Activated CD8-positive, alpha-beta memory T cell treated with anti-CD3 and anti-CD28 coated beads, Interleukin-2, amount 10 ng/mL, durations not matched to agents 7 days and 5 days (primary cell): Measurements from ENCODE around the gene ADGRD1. TPM values are rescaled to one million over a fixed set of nuclear protein-coding genes. Genes with fewer than 3 reads are reported as not detected.
A peak's percentile ranks its signal among the peaks of the same experiment; 100 is the strongest.

Source experiments
- ATAC-seq: fragments of 150-1000 bp; cut with Tn5 transposase; one replicate; pipeline ENCODE4 v1.10.0; 2021; ENCODE audit warnings: moderate library complexity
- CTCF ChIA-PET: fragments of 350-600 bp; sonication (Branson Sonifier 250); formaldehyde crosslinking; loops from one replicate; lab custom pipeline; 2021; ENCODE audit warnings: antibody characterized with exemption; lab: Charles Lee
- DNase-seq: peaks from one replicate; pipeline ENCODE4 v3.0.0-alpha.2; 2020
- H3K27ac Mint-ChIP-seq: one replicate; pipeline ENCODE4 v1.8.0; 2021; ENCODE audit warnings: mild to moderate bottlenecking, mixed read lengths
- H3K27me3 Mint-ChIP-seq: one replicate; pipeline ENCODE4 v1.8.0; 2021; ENCODE audit warnings: mixed read lengths
- H3K36me3 Mint-ChIP-seq: one replicate; pipeline ENCODE4 v1.8.0; 2021; ENCODE audit warnings: mild to moderate bottlenecking, mixed read lengths
- H3K4me1 Mint-ChIP-seq: one replicate; pipeline ENCODE4 v1.8.0; 2021; ENCODE audit warnings: mixed read lengths
- H3K4me3 Mint-ChIP-seq: one replicate; pipeline ENCODE4 v1.8.0; 2021; ENCODE audit warnings: mild to moderate bottlenecking, moderate library complexity, mixed read lengths
- H3K9me3 Mint-ChIP-seq: one replicate; pipeline ENCODE4 v1.8.0; 2022; ENCODE audit warnings: low read depth, mixed read lengths
- total RNA-seq, 2 experiments: library from RNA; stranded (reverse); gene quantifications; one replicate each; pipeline ENCODE4 v1.2.3, GENCODE V29; 2021

Gene ADGRD1
- total RNA-seq, 2 experiments from 2014 or later, result 0.23 to 2.2 TPM

- Mint-ChIP-seq H3K36me3 (no peaks in the 10 kb centered on the region), H3K9me3 (no peaks in the 10 kb centered on the region), H3K4me1 (peaks cover 29% of the 10 kb centered on the region), H3K27me3 (no peaks in the 10 kb centered on the region), H3K4me3 (peak overlapping the region; percentile 0), H3K27ac (peak overlapping the region; percentile 40)
- CTCF ChIA-PET, result interaction anchor here (1.2 to 2.4 kb wide), 2 partner anchors 13 to 266 kb away, joined by 3 to 16 read pairs; no protein-coding TSS in a partner anchor
- DNase-seq, result no peak
- no peak for ATAC-seq
Measured at GRCh38 chr12:131091976-131092691, 138.4 kb downstream of the ADGRD1 start.

DNA sequence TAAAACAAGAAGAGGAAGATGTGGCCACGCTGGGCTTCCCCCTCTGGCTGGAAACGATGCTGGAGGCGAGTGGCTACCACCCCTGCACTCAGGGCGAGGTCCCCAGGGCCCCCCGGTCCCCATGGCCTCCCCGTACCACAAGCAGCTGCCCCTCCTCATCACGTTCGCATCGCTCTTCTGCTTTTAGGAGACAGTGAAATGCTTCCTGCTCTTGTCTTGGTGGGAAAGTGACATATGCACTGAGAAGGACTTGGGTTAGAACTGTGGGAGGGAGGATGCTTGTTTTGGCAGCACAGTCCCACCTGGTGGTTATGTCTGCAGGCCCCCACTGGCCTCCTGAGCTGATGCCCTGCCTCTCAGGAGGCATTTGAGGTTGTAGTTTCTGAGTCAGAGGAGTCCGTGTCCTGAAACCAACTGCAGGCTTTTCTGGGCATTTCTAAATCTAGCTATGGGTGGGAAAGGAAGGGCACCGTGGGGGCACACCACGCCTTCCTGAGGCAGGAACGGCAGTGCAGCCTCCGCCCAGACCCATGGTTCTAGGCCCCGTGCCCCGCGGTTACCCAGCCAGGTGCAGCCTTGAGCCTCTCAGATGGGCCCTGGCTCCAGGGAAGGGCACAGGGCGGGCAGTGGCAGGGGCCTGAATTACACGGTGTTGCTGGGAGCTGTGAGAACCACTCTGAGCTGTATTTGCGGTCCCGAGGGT, 139.3 kb downstream of the ADGRD1 start:
- no peaks in the 10 kb centered on the region for H3K36me3 Mint-ChIP-seq
- ATAC-seq (peak; percentile 68), DNase-seq (peak; percentile 75)
- H3K4me1 Mint-ChIP-seq, result peaks cover 29% of the 10 kb centered on the region
- H3K27ac Mint-ChIP-seq, result peak overlapping the region; percentile 41
- CTCF ChIA-PET, result interaction anchor here (0.9 to 2.4 kb wide), 6 partner anchors 12 to 332 kb away, joined by 3 to 16 read pairs (median 3); no protein-coding TSS in a partner anchor
- no peak overlapping the region for H3K4me3 Mint-ChIP-seq
- no peaks in the 10 kb centered on the region for H3K9me3 Mint-ChIP-seq
- no peaks in the 10 kb centered on the region for H3K27me3 Mint-ChIP-seq

- Mint-ChIP-seq H3K4me1 (peaks cover 29% of the 10 kb centered on the region), H3K27ac (no peak overlapping the region), H3K4me3 (no peak overlapping the region), H3K36me3 (no peaks in the 10 kb centered on the region), H3K9me3 (no peaks in the 10 kb centered on the region), H3K27me3 (no peaks in the 10 kb centered on the region)
- CTCF ChIA-PET, result interaction anchor here (0.9 to 2.4 kb wide), 6 partner anchors 11 to 333 kb away, joined by 3 to 16 read pairs (median 3); no protein-coding TSS in a partner anchor
- ATAC-seq, result no peak
- no peak for DNase-seq
Measured at GRCh38 chr12:131093604-131093955, 139.9 kb downstream of the ADGRD1 start.

- CTCF ChIA-PET, result interaction anchor here (1.0 to 2.4 kb wide), 6 partner anchors 11 to 333 kb away, joined by 3 to 16 read pairs (median 4); no protein-coding TSS in a partner anchor
- peaks cover 29% of the 10 kb centered on the region for H3K4me1 Mint-ChIP-seq
- no peak overlapping the region for H3K27ac Mint-ChIP-seq
- no peaks in the 10 kb centered on the region for H3K9me3 Mint-ChIP-seq
- DNase-seq, result no peak
- no peaks in the 10 kb centered on the region for H3K27me3 Mint-ChIP-seq
- H3K4me3 Mint-ChIP-seq, result no peak overlapping the region
- no peak for ATAC-seq
- no peaks in the 10 kb centered on the region for H3K36me3 Mint-ChIP-seq
Measured at GRCh38 chr12:131093971-131094830, 140.5 kb downstream of the ADGRD1 start.

DNA sequence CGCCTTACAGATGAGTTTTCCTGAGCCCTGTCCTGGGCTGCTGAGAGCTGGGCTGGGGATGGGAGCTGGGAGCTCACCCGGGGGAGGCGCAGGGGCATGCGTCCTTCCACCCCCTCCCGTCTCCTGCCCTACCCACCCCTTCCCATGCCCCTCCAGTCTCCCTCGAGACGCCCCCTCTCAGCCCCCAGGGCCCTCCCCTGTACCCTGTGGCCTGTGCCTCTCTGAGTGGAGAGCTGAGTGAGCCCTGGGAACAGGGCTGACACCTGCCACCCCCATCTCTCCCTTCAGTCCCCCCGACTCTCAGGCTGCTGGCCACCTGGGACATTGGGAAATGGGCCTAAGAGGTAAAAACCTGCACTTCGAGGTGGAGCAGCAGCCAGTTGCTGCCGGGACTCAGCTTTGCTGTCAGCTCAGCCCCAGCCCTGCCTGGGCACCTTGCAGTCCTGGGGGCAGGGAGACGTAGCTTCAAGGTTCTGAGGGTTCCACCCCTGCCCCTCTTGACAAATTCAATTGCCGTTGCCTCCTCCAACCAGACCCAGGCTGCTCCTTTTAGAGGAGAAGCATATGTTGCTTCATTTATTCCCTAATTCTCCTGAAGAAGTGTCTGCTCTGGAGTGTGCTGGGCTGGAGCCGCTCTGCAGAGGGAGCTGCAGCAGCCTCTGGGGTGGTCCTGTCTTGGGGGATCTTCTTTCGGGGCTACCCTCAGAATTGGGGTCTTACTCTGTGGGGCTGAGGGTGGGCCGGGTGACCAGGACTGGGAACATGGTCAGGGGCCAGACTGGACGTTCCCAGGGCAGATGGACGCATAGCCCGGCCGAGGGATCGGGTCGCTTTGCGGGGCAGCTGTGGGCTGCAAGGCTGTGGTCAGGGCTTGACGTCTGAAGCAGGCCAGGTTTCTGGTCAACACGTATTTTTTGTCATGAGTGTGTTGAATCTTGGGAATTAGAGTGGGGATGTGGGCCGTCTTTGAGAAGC, 141.4 kb downstream of the ADGRD1 start:
- Mint-ChIP-seq H3K36me3 (no peaks in the 10 kb centered on the region), H3K27me3 (no peaks in the 10 kb centered on the region), H3K4me3 (no peak overlapping the region), H3K9me3 (no peaks in the 10 kb centered on the region), H3K4me1 (peaks cover 29% of the 10 kb centered on the region), H3K27ac (no peak overlapping the region)
- no peak for ATAC-seq
- CTCF ChIA-PET, result interaction anchor here (0.5 to 1.5 kb wide), 2 partner anchors 11 to 110 kb away, joined by 6 read pairs; no protein-coding TSS in a partner anchor
- no peak for DNase-seq

- Mint-ChIP-seq H3K9me3 (no peaks in the 10 kb centered on the region), H3K27me3 (no peaks in the 10 kb centered on the region), H3K27ac (no peak overlapping the region), H3K4me3 (no peak overlapping the region), H3K4me1 (peaks cover 24% of the 10 kb centered on the region), H3K36me3 (no peaks in the 10 kb centered on the region)
- CTCF ChIA-PET, result interaction anchor here (1.5 kb wide), 1 partner anchor 10 kb away, joined by 6 read pairs; no protein-coding TSS in a partner anchor
- no peak for ATAC-seq
- no peak for DNase-seq
Measured at GRCh38 chr12:131095826-131096680, 142.3 kb downstream of the ADGRD1 start.

- CTCF ChIA-PET, result no interaction called here
- no peak overlapping the region for H3K4me3 Mint-ChIP-seq
- H3K36me3 Mint-ChIP-seq, result no peaks in the 10 kb centered on the region
- H3K27me3 Mint-ChIP-seq, result no peaks in the 10 kb centered on the region
- no peak for DNase-seq
- H3K27ac Mint-ChIP-seq, result no peak overlapping the region
- H3K9me3 Mint-ChIP-seq, result no peaks in the 10 kb centered on the region
- peaks cover 21% of the 10 kb centered on the region for H3K4me1 Mint-ChIP-seq
- no peak for ATAC-seq
Measured at GRCh38 chr12:131096681-131097181, 143.0 kb downstream of the ADGRD1 start.

GRCh38 chr12:131097202-131098177, 143.8 kb downstream of the ADGRD1 start:
- Mint-ChIP-seq H3K27ac (no peak overlapping the region), H3K27me3 (no peaks in the 10 kb centered on the region), H3K9me3 (no peaks in the 10 kb centered on the region), H3K4me1 (peaks cover 16% of the 10 kb centered on the region), H3K4me3 (no peak overlapping the region), H3K36me3 (no peaks in the 10 kb centered on the region)
- ATAC-seq (no peak), DNase-seq (no peak)
- CTCF ChIA-PET, result no interaction called here

GRCh38 chr12:131098178-131098981, 144.7 kb downstream of the ADGRD1 start:
- no peak overlapping the region for H3K4me3 Mint-ChIP-seq
- no peaks in the 10 kb centered on the region for H3K27me3 Mint-ChIP-seq
- CTCF ChIA-PET, result interaction anchor here (0.5 kb wide), 1 partner anchor 738 kb away, joined by 3 read pairs; no protein-coding TSS in a partner anchor
- H3K4me1 Mint-ChIP-seq, result peaks cover 10% of the 10 kb centered on the region
- no peak overlapping the region for H3K27ac Mint-ChIP-seq
- ATAC-seq, result no peak
- no peak for DNase-seq
- no peaks in the 10 kb centered on the region for H3K36me3 Mint-ChIP-seq
- H3K9me3 Mint-ChIP-seq, result no peaks in the 10 kb centered on the region

- Mint-ChIP-seq H3K4me1 (peaks cover 9% of the 10 kb centered on the region), H3K27me3 (no peaks in the 10 kb centered on the region), H3K27ac (no peak overlapping the region), H3K4me3 (no peak overlapping the region), H3K9me3 (no peaks in the 10 kb centered on the region), H3K36me3 (no peaks in the 10 kb centered on the region)
- CTCF ChIA-PET, result no interaction called here
- DNase-seq (peak; percentile 3), ATAC-seq (no peak)
Measured at GRCh38 chr12:131100031-131100674, 146.4 kb downstream of the ADGRD1 start.
